AG04449 (cell line): ENCODE results near the gene C10orf53.

Source experiments
- CTCF ChIA-PET: fragments of 350-600 bp; formaldehyde crosslinking; extraction: SDS; loops from one replicate; lab custom pipeline; 2021; ENCODE audit warnings: antibody characterized with exemption; lab: Yijun Ruan, JAX
- POLR2A ChIA-PET: fragments of 400-600, 350-600 bp; formaldehyde crosslinking; extraction: SDS; loops from one replicate; lab custom pipeline; 2020; ENCODE audit warnings: antibody characterized with exemption, inconsistent platforms; lab: Yijun Ruan, JAX
- DNase-seq: peaks from one replicate; pipeline ENCODE4 v3.0.0-alpha.2; 2010; ENCODE audit warnings: low read depth, low spot score
- H3K4me3 ChIP-seq: 2 replicates; pipeline ENCODE4 v1.5.1; 2011; ENCODE audit warnings: low read depth, mild to moderate bottlenecking, control low read depth, low read length
- CTCF ChIP-seq: IDR thresholded peaks from one replicate; pipeline ENCODE4 v1.5.1; 2011; ENCODE audit warnings: mild to moderate bottlenecking, moderate library complexity, low read length, control low read depth, inconsistent platforms; ENCODE audit not compliant: insufficient read depth; ENCODE audit errors: missing control alignments

The C10orf53 gene

GRCh38 chr10:49679480-49679893 is at the start of gene C10orf53:
TSS of gene C10orf53 (plus strand) at chr10:49679651. CDS start at chr10:49679698, 47 bp downstream.
- peak within 1 kb of the TSS; percentile 25; the same call in 1 of the 2 replicates for H3K4me3 ChIP-seq
- TF ChIP-seq CTCF: no peak
- ChIA-PET CTCF (no interaction called here), POLR2A (no interaction called here)
- DNase-seq: no peak

GRCh38 chr10:49631975-49632374 is 47.5 kb upstream of the C10orf53 start:
- TF ChIP-seq CTCF: no peak
- DNase-seq: no peak
- ChIA-PET POLR2A (no interaction called here), CTCF (interaction anchor here (0.7 kb wide), 1 partner anchor 37 kb away, joined by 3 read pairs; no protein-coding TSS in a partner anchor)
- H3K4me3 ChIP-seq: no peak overlapping the region

GRCh38 chr10:49632406-49633317 is 46.8 kb upstream of the C10orf53 start:
- no peak for TF ChIP-seq CTCF
- CTCF ChIA-PET: interaction anchor here (0.7 kb wide), 1 partner anchor 38 kb away, joined by 3 read pairs; no protein-coding TSS in a partner anchor
- DNase-seq: no peak
- POLR2A ChIA-PET: no interaction called here
- H3K4me3 ChIP-seq: no peak overlapping the region

GRCh38 chr10:49633327-49634068 is 46.0 kb upstream of the C10orf53 start:
- POLR2A ChIA-PET: no interaction called here
- CTCF ChIA-PET: no interaction called here
- no peak overlapping the region for H3K4me3 ChIP-seq
- TF ChIP-seq CTCF: no peak
- no peak for DNase-seq

- no peak for DNase-seq
- POLR2A ChIA-PET: no interaction called here
- H3K4me3 ChIP-seq: no peak overlapping the region
- CTCF ChIA-PET: no interaction called here
- no peak for TF ChIP-seq CTCF
Observed at GRCh38 chr10:49634069-49634660, 45.3 kb upstream of the C10orf53 start.
